ENCODE data around the gene BBLN.

BBLN gene

DNA sequence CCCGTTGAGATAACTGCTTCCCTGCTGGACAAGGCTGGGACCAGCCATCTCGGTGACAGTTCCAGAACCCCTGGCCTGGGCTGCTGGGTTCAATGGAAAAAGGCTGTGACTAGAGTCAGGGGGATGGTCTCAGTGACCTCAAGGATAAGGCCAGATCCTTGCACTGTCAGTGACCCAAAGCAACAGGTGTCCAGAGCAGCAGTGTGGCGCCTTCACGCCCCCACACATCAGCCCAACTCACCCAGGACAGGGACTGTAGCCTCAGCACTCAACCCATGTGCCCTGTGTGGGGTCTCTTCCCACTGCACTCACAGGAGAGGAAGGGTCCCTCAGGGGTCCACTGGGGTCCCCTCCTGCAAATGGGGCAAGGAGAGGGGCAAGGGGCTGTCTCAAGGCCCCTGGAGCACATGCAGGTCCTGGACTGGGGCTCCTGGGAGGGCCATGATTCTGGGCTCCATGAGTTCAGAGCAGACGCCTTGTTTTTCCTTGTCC, 11.5 kb upstream of the BBLN start:
- CTCF ChIA-PET: no interaction called here

GRCh38 chr9:128149001-128149701, 10.9 kb upstream of the BBLN start, which contains the start of gene LCN2:
Gene LCN2 (plus strand): TSS chr9:128149453. CDS start chr9:128149526, 73 bp downstream.
- POLR2A ChIA-PET: no interaction called here
- TF ChIP-seq, protein P1, sequence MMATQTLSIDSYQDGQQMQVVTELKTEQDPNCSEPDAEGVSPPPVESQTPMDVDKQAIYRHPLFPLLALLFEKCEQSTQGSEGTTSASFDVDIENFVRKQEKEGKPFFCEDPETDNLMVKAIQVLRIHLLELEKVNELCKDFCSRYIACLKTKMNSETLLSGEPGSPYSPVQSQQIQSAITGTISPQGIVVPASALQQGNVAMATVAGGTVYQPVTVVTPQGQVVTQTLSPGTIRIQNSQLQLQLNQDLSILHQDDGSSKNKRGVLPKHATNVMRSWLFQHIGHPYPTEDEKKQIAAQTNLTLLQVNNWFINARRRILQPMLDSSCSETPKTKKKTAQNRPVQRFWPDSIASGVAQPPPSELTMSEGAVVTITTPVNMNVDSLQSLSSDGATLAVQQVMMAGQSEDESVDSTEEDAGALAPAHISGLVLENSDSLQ (IDR thresholded peaks at IDR 0.05): no peak
- TF ChIP-seq ELF4 (IDR thresholded peaks at IDR 0.05): no peak
- no peak for TF ChIP-seq CTBP1 (IDR thresholded peaks at IDR 0.05; ENCODE audit: borderline replicate concordance)
- no peak for TF ChIP-seq SP1 (IDR thresholded peaks at IDR 0.05)
- no peak for TF ChIP-seq L3MBTL2 (conservative IDR thresholded peaks at IDR 0.05)
- TF ChIP-seq TARDBP (IDR thresholded peaks at IDR 0.05): no peak
- no peak for TF ChIP-seq HDGF (IDR thresholded peaks at IDR 0.05; ENCODE audit: borderline replicate concordance)
- TF ChIP-seq NFRKB (IDR thresholded peaks at IDR 0.05): no peak
- TF ChIP-seq FOXM1 (IDR thresholded peaks at IDR 0.05; ENCODE audit: borderline replicate concordance): no peak
- no peak for TF ChIP-seq LEF1 (IDR thresholded peaks at IDR 0.05; ENCODE audit: borderline replicate concordance)
- no peak for TF ChIP-seq FOXA1 (IDR thresholded peaks at IDR 0.05)
- no peak for TF ChIP-seq ARNT (IDR thresholded peaks at IDR 0.05)
- no peak for TF ChIP-seq SUZ12 (IDR thresholded peaks at IDR 0.05)
- TF ChIP-seq ZNF384 (IDR thresholded peaks at IDR 0.05): no peak
- no peak for TF ChIP-seq FOXK2 (IDR thresholded peaks at IDR 0.05)
- TF ChIP-seq BHLHE40 (IDR thresholded peaks at IDR 0.05; ENCODE audit: borderline replicate concordance): no peak
- CTCF ChIA-PET: interaction anchor here (2.0 kb wide), 1 partner anchor 13 kb away, joined by 6 read pairs; no protein-coding TSS in a partner anchor
- DNase-seq (ENCODE audit: extremely low spot score): no peak

More for the DNA sequence above, 11.5 kb upstream of the BBLN start:
- POLR2A ChIA-PET: no interaction called here
- TF ChIP-seq BHLHE40 (IDR thresholded peaks at IDR 0.05; ENCODE audit: borderline replicate concordance) (no peak), SUZ12 (IDR thresholded peaks at IDR 0.05) (no peak), CTBP1 (IDR thresholded peaks at IDR 0.05; ENCODE audit: borderline replicate concordance) (no peak), HDGF (IDR thresholded peaks at IDR 0.05; ENCODE audit: borderline replicate concordance) (no peak), NFRKB (IDR thresholded peaks at IDR 0.05) (no peak), ARNT (IDR thresholded peaks at IDR 0.05) (no peak), L3MBTL2 (conservative IDR thresholded peaks at IDR 0.05) (no peak), SP1 (IDR thresholded peaks at IDR 0.05) (no peak), LEF1 (IDR thresholded peaks at IDR 0.05; ENCODE audit: borderline replicate concordance) (no peak), ZNF384 (IDR thresholded peaks at IDR 0.05) (no peak), ELF4 (IDR thresholded peaks at IDR 0.05) (no peak), FOXK2 (IDR thresholded peaks at IDR 0.05) (no peak)
- TF ChIP-seq, protein P1 (IDR thresholded peaks at IDR 0.05): no peak
- DNase-seq (ENCODE audit: extremely low spot score): no peak

GRCh38 chr9:128149951-128150593, 10.0 kb upstream of the BBLN start:
- ChIA-PET CTCF (interaction anchor here (0.7 to 2.0 kb wide), 8 partner anchors 8 to 32 kb away, joined by 3 to 6 read pairs (median 3); no protein-coding TSS in a partner anchor), POLR2A (interaction anchor here (1.6 kb wide), 1 partner anchor 9 kb away, joined by 6 read pairs; the partner anchor contains the start of gene BBLN)
- no peak for DNase-seq (ENCODE audit: extremely low spot score)
- TF ChIP-seq ARNT (IDR thresholded peaks at IDR 0.05): no peak
- no peak for TF ChIP-seq LEF1 (IDR thresholded peaks at IDR 0.05; ENCODE audit: borderline replicate concordance)
- TF ChIP-seq SP1 (IDR thresholded peaks at IDR 0.05): no peak
- no peak for TF ChIP-seq ELF4 (IDR thresholded peaks at IDR 0.05)
- TF ChIP-seq HDGF (IDR thresholded peaks at IDR 0.05; ENCODE audit: borderline replicate concordance): no peak
- TF ChIP-seq FOXK2 (IDR thresholded peaks at IDR 0.05): no peak
- no peak for TF ChIP-seq NFRKB (IDR thresholded peaks at IDR 0.05)
- no peak for TF ChIP-seq L3MBTL2 (conservative IDR thresholded peaks at IDR 0.05)
- no peak for TF ChIP-seq SUZ12 (IDR thresholded peaks at IDR 0.05)

DNA sequence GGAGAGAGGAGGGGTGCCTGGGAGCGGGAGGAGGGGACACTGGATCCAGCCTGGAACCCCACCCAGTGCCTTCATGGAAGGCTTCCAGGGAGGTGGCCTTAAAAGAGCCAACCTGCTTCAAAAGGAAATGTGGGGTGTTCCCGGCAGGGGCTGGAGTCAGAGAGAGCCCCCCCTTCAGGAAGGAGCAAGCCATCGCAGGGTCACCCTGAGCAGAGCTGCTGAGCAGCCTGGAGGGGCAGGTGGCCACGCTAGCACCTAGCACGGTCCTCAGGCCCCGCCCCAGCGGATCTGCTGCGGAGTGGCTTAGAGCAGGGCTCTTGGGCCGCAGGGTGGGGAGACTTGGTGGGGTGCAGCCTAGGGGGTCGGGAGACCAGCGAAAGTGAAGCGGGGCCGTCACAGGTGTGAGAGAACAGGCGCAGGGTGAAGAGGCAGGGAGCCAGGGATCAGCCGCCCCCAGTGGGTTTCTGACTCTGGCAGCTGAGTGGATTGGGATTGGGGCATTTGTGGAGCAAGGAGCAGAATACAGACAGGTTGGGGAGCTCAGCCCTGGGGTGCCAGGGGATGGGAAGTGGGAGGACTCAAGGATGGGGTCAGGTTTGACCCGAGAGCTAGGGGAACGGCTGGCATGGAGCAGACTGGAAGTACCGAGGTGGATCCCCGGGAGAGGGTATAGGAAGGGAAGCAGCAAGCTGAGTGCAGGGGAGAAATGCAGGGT, 9.3 kb upstream of the BBLN start:
- peak; percentile 61 for DNase-seq (ENCODE audit: extremely low spot score)
- POLR2A ChIA-PET: interaction anchor here (1.6 kb wide), 1 partner anchor 9 kb away, joined by 6 read pairs; the partner anchor contains the start of gene BBLN
- CTCF ChIA-PET: interaction anchor here (0.7 to 2.0 kb wide), 9 partner anchors 8 to 308 kb away, joined by 3 to 6 read pairs (median 3); no protein-coding TSS in a partner anchor
- no peak for TF ChIP-seq NFRKB (IDR thresholded peaks at IDR 0.05)
- no peak for TF ChIP-seq FOXA1 (IDR thresholded peaks at IDR 0.05)
- TF ChIP-seq ZNF384 (IDR thresholded peaks at IDR 0.05): no peak

GRCh38 chr9:128151309-128152132, 8.5 kb upstream of the BBLN start:
- CTCF ChIA-PET: interaction anchor here (0.7 to 1.6 kb wide), 4 partner anchors 8 to 307 kb away, joined by 3 to 4 read pairs (median 4); no protein-coding TSS in a partner anchor
- no peak for TF ChIP-seq ELF4 (IDR thresholded peaks at IDR 0.05)
- TF ChIP-seq HDGF (IDR thresholded peaks at IDR 0.05; ENCODE audit: borderline replicate concordance): no peak
- no peak for TF ChIP-seq CTBP1 (IDR thresholded peaks at IDR 0.05; ENCODE audit: borderline replicate concordance)
- no peak for TF ChIP-seq BHLHE40 (IDR thresholded peaks at IDR 0.05; ENCODE audit: borderline replicate concordance)
- TF ChIP-seq, protein P1 (IDR thresholded peaks at IDR 0.05): no peak
- no peak for TF ChIP-seq NFRKB (IDR thresholded peaks at IDR 0.05)
- DNase-seq (ENCODE audit: extremely low spot score): no peak
- POLR2A ChIA-PET: no interaction called here
